AG04449 (cell line): ENCODE results near the gene PDIA3.

Experiments
- CTCF ChIA-PET: fragments of 350-600 bp; formaldehyde crosslinking; extraction: SDS; loops from one replicate; lab custom pipeline; 2021; ENCODE audit warnings: antibody characterized with exemption; lab: Yijun Ruan, JAX
- POLR2A ChIA-PET: fragments of 400-600, 350-600 bp; formaldehyde crosslinking; extraction: SDS; loops from one replicate; lab custom pipeline; 2020; ENCODE audit warnings: antibody characterized with exemption, inconsistent platforms; lab: Yijun Ruan, JAX
- DNase-seq: peaks from one replicate; pipeline ENCODE4 v3.0.0-alpha.2; 2010; ENCODE audit warnings: low read depth, low spot score
- H3K4me3 ChIP-seq: 2 replicates; pipeline ENCODE4 v1.5.1; 2011; ENCODE audit warnings: low read depth, mild to moderate bottlenecking, control low read depth, low read length
- CTCF ChIP-seq: IDR thresholded peaks from one replicate; pipeline ENCODE4 v1.5.1; 2011; ENCODE audit warnings: mild to moderate bottlenecking, moderate library complexity, low read length, control low read depth, inconsistent platforms; ENCODE audit not compliant: insufficient read depth; ENCODE audit errors: missing control alignments

Gene PDIA3

GRCh38 chr15:43792761-43793476, 46.7 kb downstream of the PDIA3 start:
- DNase-seq, result no peak
- H3K4me3 ChIP-seq, result peak overlapping the region; percentile 100
- peak; percentile 18 for TF ChIP-seq CTCF
- CTCF ChIA-PET, result interaction anchor here (1.4 to 4.1 kb wide), 3 partner anchors 12 to 22 kb away, joined by 4 to 20 read pairs (median 17); partner anchors contain the start of gene ELL3
- POLR2A ChIA-PET, result interaction anchor here (0.6 to 1.0 kb wide), 4 partner anchors 16 to 1690 kb away, joined by 3 to 5 read pairs (median 4); partner anchors contain the start of gene MFAP1

- CTCF ChIA-PET, result interaction anchor here (3.9 to 4.1 kb wide), 2 partner anchors 16 to 22 kb away, joined by 17 to 20 read pairs; partner anchors contain the start of gene ELL3
- no peak for DNase-seq
- H3K4me3 ChIP-seq, result peak overlapping the region; percentile 100
- TF ChIP-seq CTCF, result no peak
- POLR2A ChIA-PET, result interaction anchor here (0.7 to 1.0 kb wide), 3 partner anchors 16 to 277 kb away, joined by 3 to 5 read pairs (median 4); partner anchors contain the start of gene MFAP1
Measured at GRCh38 chr15:43793647-43794046, 47.4 kb downstream of the PDIA3 start.

- ChIA-PET CTCF (interaction anchor here (3.9 to 4.1 kb wide), 2 partner anchors 17 to 23 kb away, joined by 17 to 20 read pairs; partner anchors contain the start of gene ELL3), POLR2A (interaction anchor here (1.5 kb wide), 1 partner anchor 18 kb away, joined by 3 read pairs; the partner anchor contains the start of gene ELL3)
- TF ChIP-seq CTCF, result no peak
- DNase-seq, result no peak
- peak overlapping the region; percentile 6; the same call in 1 of the 2 replicates for H3K4me3 ChIP-seq
Measured at GRCh38 chr15:43794269-43795037, 48.2 kb downstream of the PDIA3 start.

GRCh38 chr15:43795197-43795596, 49.0 kb downstream of the PDIA3 start:
- DNase-seq, result no peak
- no peak overlapping the region for H3K4me3 ChIP-seq
- CTCF ChIA-PET, result interaction anchor here (0.8 to 4.1 kb wide), 3 partner anchors 10 to 24 kb away, joined by 3 to 20 read pairs (median 17); partner anchors contain the start of gene ELL3
- no peak for TF ChIP-seq CTCF
- POLR2A ChIA-PET, result interaction anchor here (1.5 kb wide), 1 partner anchor 18 kb away, joined by 3 read pairs; the partner anchor contains the start of gene ELL3

- ChIA-PET POLR2A (interaction anchor here (0.7 to 1.5 kb wide), 2 partner anchors 19 to 1530 kb away, joined by 3 read pairs; partner anchors contain the start of gene ELL3), CTCF (interaction anchor here (0.8 to 4.1 kb wide), 3 partner anchors 9 to 25 kb away, joined by 3 to 20 read pairs (median 17); partner anchors contain the start of gene ELL3)
- TF ChIP-seq CTCF, result no peak
- no peak overlapping the region for H3K4me3 ChIP-seq
- DNase-seq, result no peak
Measured at GRCh38 chr15:43795997-43796396, 49.8 kb downstream of the PDIA3 start.
